ENCODE results near the gene PNMA6E.

The PNMA6E gene

GRCh38 chrX:153435845-153436244 is 34.7 kb upstream of the PNMA6E start:
- no peak for DNase-seq (ENCODE audit: low read depth in 2 of 2)

- DNase-seq (ENCODE audit: low read depth in 2 of 2), result no peak
Measured at GRCh38 chrX:153434801-153435200, 33.7 kb upstream of the PNMA6E start.

GRCh38 chrX:153433781-153434285 is 32.7 kb upstream of the PNMA6E start:
- DNase-seq (ENCODE audit: low read depth in 2 of 2), result no peak

- no peak for DNase-seq (ENCODE audit: low read depth in 2 of 2)
Measured at GRCh38 chrX:153433161-153433680, 32.1 kb upstream of the PNMA6E start.

- DNase-seq (ENCODE audit: low read depth in 2 of 2), result no peak
Measured at GRCh38 chrX:153430796-153431195, 29.6 kb upstream of the PNMA6E start.

GRCh38 chrX:153426204-153426603 is 25.1 kb upstream of the PNMA6E start:
- no peak for DNase-seq (ENCODE audit: low read depth in 2 of 2)

GRCh38 chrX:153423652-153424051 is 22.5 kb upstream of the PNMA6E start:
- DNase-seq (ENCODE audit: low read depth in 2 of 2), result no peak

- DNase-seq (ENCODE audit: low read depth in 2 of 2), result no peak
Measured at GRCh38 chrX:153421856-153422255, 20.7 kb upstream of the PNMA6E start.

GRCh38 chrX:153420851-153421599 is 19.9 kb upstream of the PNMA6E start:
- DNase-seq (ENCODE audit: low read depth in 2 of 2), result no peak

- DNase-seq (ENCODE audit: low read depth in 2 of 2), result no peak
Measured at GRCh38 chrX:153417637-153418036, 16.5 kb upstream of the PNMA6E start.

GRCh38 chrX:153416781-153417450 is 15.8 kb upstream of the PNMA6E start:
- DNase-seq (ENCODE audit: low read depth in 2 of 2), result no peak

GRCh38 chrX:153414856-153415510 is 13.8 kb upstream of the PNMA6E start:
- no peak for DNase-seq (ENCODE audit: low read depth in 2 of 2)

- no peak for DNase-seq (ENCODE audit: low read depth in 2 of 2)
Measured at GRCh38 chrX:153413731-153414130, 12.6 kb upstream of the PNMA6E start.

GRCh38 chrX:153412746-153413720 is 11.9 kb upstream of the PNMA6E start:
- DNase-seq (ENCODE audit: low read depth in 2 of 2), result no peak

GRCh38 chrX:153411988-153412574 is 10.9 kb upstream of the PNMA6E start:
- no peak for DNase-seq (ENCODE audit: low read depth in 2 of 2)

GRCh38 chrX:153411255-153411987 is 10.3 kb upstream of the PNMA6E start, which contains the start of gene ZFP92:
Gene ZFP92 (plus strand): TSS chrX:153411472. CDS start chrX:153418323, 6,851 bp downstream.
- no peak for DNase-seq (ENCODE audit: low read depth in 2 of 2)

- no peak for DNase-seq (ENCODE audit: low read depth in 2 of 2)
Measured at GRCh38 chrX:153410888-153411254, 9.7 kb upstream of the PNMA6E start.

GRCh38 chrX:153410373-153410772 is 9.2 kb upstream of the PNMA6E start:
- DNase-seq (ENCODE audit: low read depth in 2 of 2), result no peak

GRCh38 chrX:153409414-153410101 is 8.4 kb upstream of the PNMA6E start:
- no peak for DNase-seq (ENCODE audit: low read depth in 2 of 2)
